RWPE1 (cell line): Measurements from ENCODE around the gene POLN.

Experiments used
- CTCF ChIA-PET: fragments of 350-600 bp; sonication (Branson Sonifier 250); formaldehyde crosslinking; extraction: SDS; loops from one replicate; lab custom pipeline; 2021; lab: Yijun Ruan, JAX
- POLR2A ChIA-PET: fragments of 400-600 bp; formaldehyde crosslinking; extraction: SDS; loops from one replicate; lab custom pipeline; 2020; ENCODE audit warnings: antibody characterized with exemption; ENCODE audit not compliant: low non-redundant PET; lab: Yijun Ruan, JAX
- DNase-seq: peaks from one replicate; pipeline ENCODE4 v3.0.0; 2012; ENCODE audit warnings: low spot score
- H3K27ac ChIP-seq: fragments of 450-650 bp; 2 replicates; pipeline ENCODE4 v1.5.1; 2017
- TF ChIP-seq, protein P1 (sequence below): fragments of 450-650 bp; conservative IDR thresholded peaks from 2 replicates; pipeline ENCODE4 v1.5.1; 2017; ENCODE audit warnings: low read depth, mild to moderate bottlenecking

POLN gene

DNA sequence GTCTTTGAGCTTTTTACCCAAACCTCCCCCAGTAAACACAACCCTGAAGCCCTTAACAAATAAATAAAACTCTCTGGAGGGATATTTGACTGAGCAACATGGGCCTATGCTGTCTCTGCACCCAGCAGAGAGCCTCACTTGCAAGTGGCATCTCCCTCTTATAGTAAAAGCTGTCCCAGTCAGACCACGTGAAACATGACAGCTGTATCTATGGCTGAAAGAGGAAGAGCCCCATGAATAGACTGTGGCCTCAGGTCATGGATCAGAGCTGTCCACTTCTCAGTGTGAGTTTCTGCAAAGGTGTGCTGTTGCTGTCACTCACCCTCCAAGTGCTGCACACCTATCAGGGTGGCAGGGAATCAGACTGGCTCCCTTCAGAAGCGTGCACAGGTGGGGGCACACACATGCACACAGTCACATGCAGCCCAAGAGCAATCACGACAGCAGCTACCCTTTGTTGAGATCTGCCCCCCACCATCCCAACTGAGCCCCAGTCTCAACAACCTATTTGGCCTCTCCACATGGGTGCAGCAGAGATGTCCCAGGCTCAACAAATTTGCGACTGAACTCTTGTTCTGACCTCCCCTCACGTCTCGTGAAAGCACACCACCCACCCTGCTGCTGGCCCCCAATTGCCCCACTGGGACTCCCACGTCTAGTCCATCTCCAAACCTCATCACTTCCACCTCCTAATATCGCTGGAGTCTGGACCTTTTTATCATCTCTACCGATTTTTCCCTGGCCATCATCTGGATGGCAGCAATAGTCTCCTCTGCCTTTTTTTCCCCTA is 137.2 kb downstream of the POLN start:
- TF ChIP-seq, protein P1, sequence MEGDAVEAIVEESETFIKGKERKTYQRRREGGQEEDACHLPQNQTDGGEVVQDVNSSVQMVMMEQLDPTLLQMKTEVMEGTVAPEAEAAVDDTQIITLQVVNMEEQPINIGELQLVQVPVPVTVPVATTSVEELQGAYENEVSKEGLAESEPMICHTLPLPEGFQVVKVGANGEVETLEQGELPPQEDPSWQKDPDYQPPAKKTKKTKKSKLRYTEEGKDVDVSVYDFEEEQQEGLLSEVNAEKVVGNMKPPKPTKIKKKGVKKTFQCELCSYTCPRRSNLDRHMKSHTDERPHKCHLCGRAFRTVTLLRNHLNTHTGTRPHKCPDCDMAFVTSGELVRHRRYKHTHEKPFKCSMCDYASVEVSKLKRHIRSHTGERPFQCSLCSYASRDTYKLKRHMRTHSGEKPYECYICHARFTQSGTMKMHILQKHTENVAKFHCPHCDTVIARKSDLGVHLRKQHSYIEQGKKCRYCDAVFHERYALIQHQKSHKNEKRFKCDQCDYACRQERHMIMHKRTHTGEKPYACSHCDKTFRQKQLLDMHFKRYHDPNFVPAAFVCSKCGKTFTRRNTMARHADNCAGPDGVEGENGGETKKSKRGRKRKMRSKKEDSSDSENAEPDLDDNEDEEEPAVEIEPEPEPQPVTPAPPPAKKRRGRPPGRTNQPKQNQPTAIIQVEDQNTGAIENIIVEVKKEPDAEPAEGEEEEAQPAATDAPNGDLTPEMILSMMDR: no peak
- H3K27ac ChIP-seq: no peak overlapping the region
- ChIA-PET CTCF (no interaction called here), POLR2A (no interaction called here)
- DNase-seq: no peak

DNA sequence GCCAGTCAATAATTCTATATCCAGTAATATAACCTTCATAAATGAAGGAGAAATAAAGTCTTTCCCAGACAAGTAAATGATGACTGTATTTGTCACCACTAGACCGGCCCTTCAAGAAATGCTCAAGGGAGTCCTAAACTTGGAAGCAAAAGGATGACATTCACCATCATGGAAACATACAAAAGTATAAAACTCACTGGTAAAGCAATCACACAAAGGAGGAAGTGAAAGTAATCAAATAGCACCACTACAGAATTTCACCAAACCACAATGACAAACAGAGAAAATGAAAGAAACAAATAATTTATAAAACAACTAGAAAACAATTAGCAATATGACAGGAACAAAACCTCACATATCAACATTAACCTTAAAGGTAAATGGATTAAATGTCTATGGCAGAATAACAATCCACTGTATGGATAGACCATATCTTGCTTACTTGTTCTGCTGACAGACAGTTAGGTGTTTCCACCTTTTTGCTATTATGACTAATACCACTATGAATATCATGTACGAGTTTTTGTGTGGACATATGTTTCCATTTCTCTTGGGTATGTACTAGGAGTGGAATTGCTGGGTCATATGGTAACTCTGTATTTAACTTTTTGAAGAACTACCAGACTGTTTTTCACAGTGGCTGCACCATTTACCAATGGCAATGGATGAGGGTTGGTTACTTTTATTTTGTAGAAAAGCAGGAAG is 137.9 kb downstream of the POLN start:
- H3K27ac ChIP-seq: no peak overlapping the region
- ChIA-PET POLR2A (no interaction called here), CTCF (no interaction called here)
- DNase-seq: no peak
- TF ChIP-seq, protein P1: no peak

DNA sequence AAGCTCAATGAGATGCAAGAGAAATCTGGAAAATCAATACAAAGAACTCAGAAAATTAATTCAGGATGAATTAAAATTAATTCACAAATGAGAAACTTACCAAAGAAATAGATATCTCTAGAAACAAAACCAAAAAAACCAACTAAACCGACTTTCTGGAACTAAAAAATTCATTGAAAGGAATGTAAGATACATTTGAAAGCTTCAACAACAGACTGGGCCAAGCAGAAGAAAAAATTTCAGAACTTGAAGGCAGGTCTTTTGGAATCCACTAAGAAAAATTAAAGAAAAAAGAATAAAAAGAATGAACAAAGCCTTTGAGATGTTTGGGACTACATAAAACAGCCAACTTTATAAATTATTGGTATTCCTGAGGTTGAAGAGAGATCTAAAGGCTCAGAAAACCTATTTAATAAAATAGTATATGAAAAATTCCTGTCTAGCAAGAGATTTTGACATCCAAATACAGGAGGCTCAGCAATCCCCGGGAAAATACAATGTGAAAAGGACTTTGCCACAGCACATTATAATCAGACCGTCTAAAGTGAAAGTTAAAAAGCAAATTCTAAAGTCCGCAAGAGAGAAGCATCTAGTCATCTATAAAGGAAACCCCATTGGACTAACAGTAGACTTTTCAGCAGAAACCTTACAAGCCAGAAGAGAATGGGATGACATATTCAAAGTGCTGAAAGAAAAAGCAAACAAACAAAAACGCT is 138.6 kb downstream of the POLN start:
- DNase-seq: no peak
- H3K27ac ChIP-seq: no peak overlapping the region
- ChIA-PET CTCF (no interaction called here), POLR2A (interaction anchor here (0.5 kb wide), 1 partner anchor 19 kb away, joined by 3 read pairs; no protein-coding TSS in a partner anchor)
- TF ChIP-seq, protein P1: no peak

DNA sequence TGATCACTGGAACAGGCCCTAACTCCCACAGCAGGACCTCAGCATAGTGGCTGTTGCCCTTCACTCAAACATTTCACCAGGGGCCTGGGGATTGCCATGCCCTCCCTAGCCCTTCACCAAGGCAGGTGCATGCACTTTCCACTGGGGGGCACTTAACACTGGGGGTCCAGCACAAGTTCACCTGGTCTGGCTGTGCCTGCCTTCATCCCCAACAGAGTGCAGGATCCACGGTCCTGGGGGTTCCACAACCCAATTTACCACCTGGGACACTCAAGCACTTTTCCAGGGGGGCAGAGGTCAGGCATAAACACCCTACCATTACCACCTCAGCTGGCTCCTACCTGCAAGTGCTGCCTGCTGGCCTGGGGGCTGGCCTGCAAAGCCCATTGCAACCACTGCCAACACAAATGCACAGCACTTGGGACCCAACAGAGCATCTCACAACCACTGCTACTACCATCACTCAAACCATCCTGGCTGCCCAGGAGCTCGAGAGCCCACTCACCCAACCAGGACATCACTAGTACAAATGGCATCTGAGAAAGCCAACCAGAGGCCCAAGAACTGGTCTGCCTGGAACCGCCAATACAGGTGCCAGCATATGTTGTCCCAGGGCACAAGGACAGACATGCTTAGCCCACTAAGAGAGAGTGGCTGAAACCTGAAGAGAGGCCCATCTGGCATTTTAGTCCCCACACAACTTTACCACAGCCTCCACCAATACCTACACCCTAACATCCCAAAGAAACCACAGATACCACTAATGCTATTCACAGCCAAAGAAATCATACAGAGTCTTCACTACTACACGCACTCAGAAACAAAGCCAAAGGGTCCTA is 139.7 kb downstream of the POLN start:
- CTCF ChIA-PET: no interaction called here

DNA sequence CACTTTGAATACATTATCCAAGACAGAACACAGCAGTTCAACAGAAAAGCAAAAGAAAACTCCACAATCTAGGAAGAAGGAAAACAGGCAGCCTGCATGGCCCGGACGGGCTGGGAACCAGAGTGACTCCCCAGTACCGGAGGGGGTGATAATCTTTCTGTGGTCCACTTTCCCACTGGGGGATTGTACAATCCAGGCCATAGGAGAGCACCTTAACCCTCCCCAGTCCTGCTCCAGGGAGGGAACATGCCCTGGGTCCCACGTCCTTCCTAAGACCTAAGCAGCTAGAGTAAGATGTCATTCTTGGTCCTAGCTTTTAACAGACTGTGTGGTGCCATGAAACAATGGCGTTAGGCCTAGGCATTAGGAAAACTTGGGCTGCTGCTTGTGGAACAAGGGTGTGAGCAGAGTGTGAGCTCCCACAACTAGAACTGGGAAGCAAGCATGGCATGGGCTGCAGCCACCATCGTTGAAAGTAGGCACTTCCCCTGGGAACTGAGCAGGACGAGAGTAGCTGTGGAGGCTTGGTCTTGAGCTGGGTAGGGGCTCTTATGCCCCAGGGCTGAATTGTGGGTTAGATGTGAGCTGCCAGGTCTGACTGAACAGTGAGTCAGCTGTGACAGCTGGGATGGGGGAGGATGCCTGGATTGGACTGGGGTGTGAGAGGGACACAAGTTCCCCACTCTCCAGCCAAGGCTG is 140.4 kb downstream of the POLN start:
- TF ChIP-seq, protein P1: no peak
- CTCF ChIA-PET: no interaction called here
- DNase-seq: peak; percentile 62
- POLR2A ChIA-PET: no interaction called here
- H3K27ac ChIP-seq: no peak overlapping the region

More for the DNA sequence above, 139.7 kb downstream of the POLN start:
- POLR2A ChIA-PET: no interaction called here
- TF ChIP-seq, protein P1: no peak
- DNase-seq: no peak
- H3K27ac ChIP-seq: no peak overlapping the region
